HG03196 (cell line): ENCODE data around the gene FZD8.
A peak's percentile ranks its signal among the peaks of the same experiment; 100 is the strongest.
"Not testable (repeated sequence)": the region's sequence is repeated elsewhere in the genome, so short reads cannot be mapped to it uniquely, and the experiment has no call there.

Experiments
- ATAC-seq: cut with Tn5 transposase; IDR thresholded peaks from one replicate; pipeline ENCODE4 v1.9.1; 2021; ENCODE audit not compliant: unreplicated experiment

Gene FZD8, protein sequence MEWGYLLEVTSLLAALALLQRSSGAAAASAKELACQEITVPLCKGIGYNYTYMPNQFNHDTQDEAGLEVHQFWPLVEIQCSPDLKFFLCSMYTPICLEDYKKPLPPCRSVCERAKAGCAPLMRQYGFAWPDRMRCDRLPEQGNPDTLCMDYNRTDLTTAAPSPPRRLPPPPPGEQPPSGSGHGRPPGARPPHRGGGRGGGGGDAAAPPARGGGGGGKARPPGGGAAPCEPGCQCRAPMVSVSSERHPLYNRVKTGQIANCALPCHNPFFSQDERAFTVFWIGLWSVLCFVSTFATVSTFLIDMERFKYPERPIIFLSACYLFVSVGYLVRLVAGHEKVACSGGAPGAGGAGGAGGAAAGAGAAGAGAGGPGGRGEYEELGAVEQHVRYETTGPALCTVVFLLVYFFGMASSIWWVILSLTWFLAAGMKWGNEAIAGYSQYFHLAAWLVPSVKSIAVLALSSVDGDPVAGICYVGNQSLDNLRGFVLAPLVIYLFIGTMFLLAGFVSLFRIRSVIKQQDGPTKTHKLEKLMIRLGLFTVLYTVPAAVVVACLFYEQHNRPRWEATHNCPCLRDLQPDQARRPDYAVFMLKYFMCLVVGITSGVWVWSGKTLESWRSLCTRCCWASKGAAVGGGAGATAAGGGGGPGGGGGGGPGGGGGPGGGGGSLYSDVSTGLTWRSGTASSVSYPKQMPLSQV

DNA sequence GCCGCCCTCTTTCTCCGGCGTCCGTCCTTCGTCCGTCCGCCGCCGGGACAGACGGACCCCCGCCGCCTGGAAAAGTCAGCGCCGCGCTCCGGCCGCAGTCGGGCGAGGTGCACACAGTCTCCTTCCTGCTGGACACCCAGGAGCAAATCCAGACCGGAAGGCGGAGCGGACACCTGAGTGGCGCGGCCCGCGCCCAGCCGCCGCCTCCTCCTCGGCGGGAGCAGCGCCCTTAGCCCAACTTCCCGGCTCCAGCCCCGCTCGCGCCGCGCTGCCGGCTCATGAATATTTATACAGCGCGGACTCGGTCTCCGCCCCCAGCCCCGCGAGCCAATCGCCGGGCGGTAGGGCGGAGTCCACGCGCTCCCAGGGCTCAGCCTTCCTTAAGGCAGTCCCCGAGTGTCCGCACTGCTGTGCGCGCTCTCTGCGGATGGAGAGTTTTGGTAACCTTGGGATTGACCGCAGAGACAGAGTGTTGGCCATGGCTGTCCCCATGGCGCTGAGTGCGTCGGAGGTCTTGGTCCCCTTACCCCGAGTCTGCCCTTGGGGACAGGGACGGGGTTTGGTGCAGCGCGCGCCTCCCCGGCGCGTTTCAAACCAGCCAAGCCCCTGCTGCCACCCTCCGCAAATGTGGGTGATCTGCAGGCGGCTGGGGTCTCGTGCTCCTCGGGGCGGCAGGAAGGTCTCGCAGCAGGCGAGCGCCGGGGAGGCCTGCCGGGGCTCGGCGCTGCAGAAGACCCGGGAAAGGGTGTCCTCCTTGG lies at the start of gene FZD8:
FZD8 (minus strand) TSS at position 262 of the 758 bp plus-strand sequence. CDS start 867 bp downstream, outside the sequence.
- peak; percentile 95 for ATAC-seq

GRCh38 chr10:35691522-35692236 lies 49.6 kb upstream of the FZD8 start:
- ATAC-seq, result no peak

GRCh38 chr10:35690534-35690933 lies 48.4 kb upstream of the FZD8 start:
- ATAC-seq, result no peak

GRCh38 chr10:35685858-35686257 lies 43.8 kb upstream of the FZD8 start:
- ATAC-seq, result not testable (repeated sequence)

DNA sequence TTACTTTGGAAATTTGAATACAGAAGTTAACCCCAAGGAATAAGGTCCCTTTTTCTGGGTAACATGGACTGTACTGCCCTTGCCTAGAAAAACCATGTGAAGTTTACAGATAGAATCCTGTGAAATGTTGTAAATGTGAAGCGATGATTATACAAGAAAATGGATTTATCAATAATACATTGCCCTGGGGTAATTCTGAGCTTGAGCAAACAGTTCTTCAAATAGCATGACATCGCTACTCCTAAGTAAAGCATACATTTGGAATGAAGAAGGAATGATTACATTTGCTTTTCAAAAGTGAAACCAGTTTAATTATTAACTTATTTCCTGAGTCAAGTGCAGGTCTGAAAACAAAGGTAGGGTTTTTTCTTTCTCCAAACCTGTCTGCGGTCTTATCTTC lies 43.3 kb upstream of the FZD8 start:
- no peak for ATAC-seq

- ATAC-seq, result no peak
Measured at GRCh38 chr10:35684586-35684985, 42.5 kb upstream of the FZD8 start.

- ATAC-seq, result no peak
Measured at GRCh38 chr10:35675846-35676245, 33.8 kb upstream of the FZD8 start.

GRCh38 chr10:35674843-35675242 lies 32.7 kb upstream of the FZD8 start:
- no peak for ATAC-seq

GRCh38 chr10:35668865-35669650 lies 27.0 kb upstream of the FZD8 start:
- ATAC-seq, result no peak

DNA sequence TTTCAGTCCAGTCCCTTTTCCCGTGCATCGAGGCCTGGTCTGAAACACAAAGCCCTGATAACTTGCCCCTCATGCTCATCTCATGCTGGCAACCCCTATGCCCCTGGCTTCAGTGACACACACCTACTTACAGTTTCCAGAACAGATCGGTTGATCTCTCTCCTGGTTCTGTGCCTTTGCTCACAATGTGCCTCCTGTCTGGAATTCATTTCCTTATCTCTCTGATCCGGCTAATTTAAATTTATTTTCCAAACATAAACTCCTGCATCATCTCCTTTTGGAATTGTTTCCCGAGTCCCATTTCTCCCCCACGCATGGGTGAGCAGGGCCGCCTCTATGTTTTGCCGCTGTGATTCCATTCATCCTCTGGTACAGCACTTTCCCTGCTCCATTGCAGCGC lies 25.9 kb upstream of the FZD8 start:
- no peak for ATAC-seq

GRCh38 chr10:35667270-35667889 lies 25.3 kb upstream of the FZD8 start:
- no peak for ATAC-seq

- no peak for ATAC-seq
Measured at GRCh38 chr10:35661236-35661635, 19.1 kb upstream of the FZD8 start.

DNA sequence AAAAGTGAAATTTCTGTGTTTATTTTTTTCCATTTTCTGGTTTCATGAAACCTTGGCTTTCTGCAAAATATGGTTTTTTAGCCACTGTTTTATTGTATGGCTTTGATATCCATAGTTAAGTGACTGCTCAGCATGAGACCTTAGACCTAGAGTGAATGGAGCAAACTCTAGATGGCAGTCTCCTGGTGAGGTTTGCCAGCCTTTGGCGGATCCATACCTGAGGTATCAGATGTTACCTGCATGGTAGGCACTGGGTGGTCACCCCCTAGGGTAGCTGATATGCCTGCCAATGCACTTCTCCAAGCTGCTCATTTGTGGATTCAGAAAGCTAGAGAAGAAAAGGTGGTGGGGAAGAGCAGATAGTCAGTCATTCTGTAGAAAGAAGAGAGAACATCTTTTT lies 17.4 kb upstream of the FZD8 start:
- no peak for ATAC-seq

DNA sequence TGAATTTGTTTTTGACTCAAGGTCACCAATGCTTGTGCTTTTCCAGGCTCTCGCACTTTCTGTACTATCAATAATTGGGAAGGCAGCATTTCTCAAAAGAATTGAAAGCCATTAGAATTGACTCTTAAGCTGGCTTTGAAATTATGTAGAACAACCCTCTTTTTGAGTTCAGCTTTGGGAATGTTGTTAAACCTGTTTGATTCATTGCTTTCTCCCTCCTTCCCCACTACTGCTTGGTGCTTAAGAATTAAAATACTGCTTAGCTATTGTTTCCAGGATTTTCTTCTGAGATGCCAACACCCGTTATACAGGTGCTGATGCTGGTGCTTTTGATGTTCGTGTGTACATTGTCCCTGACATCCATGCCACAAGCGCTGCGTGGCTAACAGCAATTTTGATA lies 15.5 kb upstream of the FZD8 start:
- no peak for ATAC-seq

- ATAC-seq, result no peak
Measured at GRCh38 chr10:35652824-35653223, 10.7 kb upstream of the FZD8 start.

DNA sequence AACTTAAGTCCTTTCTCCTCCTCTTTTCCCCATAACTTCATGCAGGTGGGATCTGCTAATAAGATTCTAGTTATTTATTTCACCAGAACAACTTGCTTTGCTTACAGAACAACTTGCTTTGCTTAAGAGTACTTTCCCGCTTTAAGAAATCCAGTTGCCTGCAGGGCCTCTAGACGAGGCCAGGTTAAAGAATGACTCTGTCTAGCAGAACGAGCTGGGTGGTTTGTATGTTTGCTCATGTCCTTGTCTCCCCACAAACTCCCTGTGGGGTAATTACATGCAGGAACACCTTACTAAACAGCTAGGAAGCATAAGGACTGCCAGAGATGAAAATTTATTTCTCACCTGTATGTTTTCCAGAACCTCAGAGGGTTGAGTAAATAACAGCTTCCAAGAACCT lies 8.8 kb upstream of the FZD8 start:
- ATAC-seq, result no peak

DNA sequence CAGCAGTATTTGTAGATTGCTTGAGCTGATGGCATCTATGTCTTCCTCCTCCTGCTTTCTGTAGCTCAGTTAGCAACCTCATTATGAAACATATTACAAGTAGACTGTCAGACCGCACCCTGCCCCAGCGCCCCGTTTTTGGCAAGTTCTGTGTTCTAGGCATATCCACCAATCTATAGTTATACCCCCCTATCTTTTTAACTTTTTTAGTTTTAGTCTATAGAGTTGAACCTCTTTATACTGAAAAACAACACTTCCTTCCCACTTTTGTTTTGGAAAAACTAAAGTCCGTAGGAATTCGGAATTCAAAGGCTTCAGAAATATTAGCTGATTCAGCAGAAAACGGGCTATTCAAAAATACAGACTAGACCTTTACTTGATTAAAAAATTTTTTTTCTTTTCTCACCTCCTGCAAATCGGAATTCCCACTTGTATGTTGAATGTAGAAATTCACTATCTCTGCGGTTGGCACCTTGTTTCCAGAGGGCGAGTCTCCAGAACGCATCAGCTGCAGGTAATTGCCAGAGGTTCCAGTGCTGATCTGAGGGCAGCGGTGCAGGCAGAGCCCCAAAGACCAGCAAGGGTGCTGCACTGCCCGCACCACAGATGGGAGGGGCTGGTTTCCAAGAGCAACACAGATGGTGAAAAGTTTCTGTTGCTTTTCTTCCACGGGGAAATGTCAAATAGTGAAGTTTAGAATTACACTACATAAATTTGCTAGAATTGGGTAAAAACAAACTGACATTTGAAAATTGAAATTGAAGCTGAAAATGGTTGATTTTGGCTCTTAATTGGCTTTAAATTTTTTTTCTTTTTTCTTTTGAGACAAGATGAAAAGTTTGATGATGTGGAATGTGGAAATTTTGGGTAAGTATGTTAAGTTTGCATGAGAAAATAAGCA lies 2.2 kb upstream of the FZD8 start:
- no peak for ATAC-seq

GRCh38 chr10:35643151-35644049 lies 1.3 kb upstream of the FZD8 start:
- ATAC-seq, result no peak
